HG02870 (cell line): Measurements from ENCODE around the gene SLC12A4.
"Not testable (repeated sequence)": the region's sequence is repeated elsewhere in the genome, so short reads cannot be mapped to it uniquely, and the experiment has no call there.

Experiments used
- ATAC-seq: cut with Tn5 transposase; IDR thresholded peaks from one replicate; pipeline ENCODE4 v1.9.1; 2021; ENCODE audit warnings: mild to moderate bottlenecking, moderate library complexity; ENCODE audit not compliant: unreplicated experiment

SLC12A4 gene

GRCh38 chr16:67988675-67989074, 20.2 kb upstream of the SLC12A4 start:
- ATAC-seq: no peak

GRCh38 chr16:67987460-67988160, 19.2 kb upstream of the SLC12A4 start:
- no peak for ATAC-seq

GRCh38 chr16:67986949-67987348, 18.5 kb upstream of the SLC12A4 start:
- ATAC-seq: no peak

GRCh38 chr16:67982011-67982696, 13.7 kb upstream of the SLC12A4 start:
- ATAC-seq: no peak

GRCh38 chr16:67979955-67980678, 11.7 kb upstream of the SLC12A4 start, which contains the start of gene DPEP3:
Gene DPEP3 (minus strand): TSS chr16:67980499. CDS start chr16:67980380, 119 bp downstream.
- ATAC-seq: no peak

- ATAC-seq: no peak
These were observed 9.2 kb upstream of the SLC12A4 start for GRCh38 chr16:67977469-67978227.

GRCh38 chr16:67977005-67977404, 8.6 kb upstream of the SLC12A4 start:
- no peak for ATAC-seq

- no peak for ATAC-seq
These were observed 7.8 kb upstream of the SLC12A4 start for GRCh38 chr16:67976205-67976604.

GRCh38 chr16:67975321-67976105, 7.1 kb upstream of the SLC12A4 start:
- peak; percentile 65 for ATAC-seq

- not testable (repeated sequence) for ATAC-seq
These were observed 3.8 kb upstream of the SLC12A4 start for GRCh38 chr16:67972285-67972684.

- ATAC-seq: no peak
These were observed 2.7 kb upstream of the SLC12A4 start for GRCh38 chr16:67971111-67971510.

GRCh38 chr16:67969254-67970039, 1.0 kb upstream of the SLC12A4 start:
- no peak for ATAC-seq

- ATAC-seq: peak; percentile 23
These were observed 458 bp downstream of the SLC12A4 start for GRCh38 chr16:67967958-67968399.

GRCh38 chr16:67967183-67967957, 1.1 kb downstream of the SLC12A4 start:
- ATAC-seq: no peak

GRCh38 chr16:67966549-67967182, 1.8 kb downstream of the SLC12A4 start:
- ATAC-seq: no peak

- ATAC-seq: no peak
These were observed 2.5 kb downstream of the SLC12A4 start for GRCh38 chr16:67965668-67966548.

GRCh38 chr16:67964477-67965131, 3.8 kb downstream of the SLC12A4 start:
- ATAC-seq: no peak
